H1 (cell line): ENCODE results near the gene PKNOX1. TPM values are rescaled to one million over a fixed set of nuclear protein-coding genes. Genes with fewer than 3 reads are reported as not detected.
A peak's percentile ranks its signal among the peaks of the same experiment; 100 is the strongest.

Source experiments
- CTCF ChIA-PET: fragments of 300-600 bp; sonication (Branson Sonifier 250); formaldehyde crosslinking; loops from one replicate; lab custom pipeline; 2021; ENCODE audit not compliant: partially characterized antibody; lab: Charles Lee
- POLR2A ChIA-PET: fragments of 300-600 bp; sonication (Branson Sonifier 250); formaldehyde crosslinking; loops from one replicate; lab custom pipeline; 2021; ENCODE audit warnings: inconsistent platforms; ENCODE audit not compliant: partially characterized antibody; lab: Charles Lee
- DNase-seq, 2 experiments: peaks; one replicate each; pipeline versions ENCODE4 v3.0.0 to v3.0.0-alpha.2; 2010 to 2022; ENCODE audit warnings: low spot score in 2 of 2, low read depth in 1 of 2, mixed read lengths in 1 of 2
- FAIRE-seq: peaks from 2 replicates; lab custom pipeline; 2011; peaks lifted over from hg19 to GRCh38; lab: Jason Lieb, UNC
- H2AFZ ChIP-seq: 2 replicates; pipeline ENCODE4 v1.8.1; 2012; ENCODE audit warnings: low read length, inconsistent platforms
- H2AK5ac ChIP-seq: 2 replicates; pipeline ENCODE4 v1.6.1; 2013; ENCODE audit warnings: low read depth, low read length
- H2BK120ac ChIP-seq: replicated peaks from 2 replicates; pipeline ENCODE3; 2013; ENCODE audit warnings: low read depth, low read length, inconsistent platforms
- H2BK12ac ChIP-seq: 2 replicates; pipeline ENCODE4 v1.6.1; 2013; ENCODE audit warnings: low read depth, low read length
- H2BK15ac ChIP-seq: 2 replicates; pipeline ENCODE4 v1.6.1; 2013; ENCODE audit warnings: low read length
- H2BK20ac ChIP-seq: 2 replicates; pipeline ENCODE4 v1.6.1; 2013; ENCODE audit warnings: low read length
- H2BK5ac ChIP-seq: 2 replicates; pipeline ENCODE4 v1.6.1; 2013; ENCODE audit warnings: low read depth, low read length
- H3K14ac ChIP-seq: 2 replicates; pipeline ENCODE4 v1.6.1; 2013; ENCODE audit warnings: inconsistent platforms; ENCODE audit not compliant: insufficient read length
- H3K18ac ChIP-seq: 2 replicates; pipeline ENCODE4 v1.6.1; 2013; ENCODE audit warnings: low read length; ENCODE audit errors: extremely low read depth
- H3K23ac ChIP-seq: 2 replicates; pipeline ENCODE4 v1.6.1; 2013; ENCODE audit warnings: inconsistent platforms; ENCODE audit not compliant: insufficient read length
- H3K23me2 ChIP-seq: 2 replicates; pipeline ENCODE4 v1.6.1; 2013; ENCODE audit warnings: low read depth, low read length
- H3K27ac ChIP-seq: 2 replicates; pipeline ENCODE4 v1.6.1; 2011; ENCODE audit warnings: low read depth, low read length, inconsistent platforms
- H3K27me3 ChIP-seq, 4 experiments: replicated peaks in 1 of 4; 1 replicate in 1 of 4; 2 replicates in 3 of 4; pipeline versions ENCODE4 v1.6.1 to v1.8.1; 2011 to 2013; ENCODE audit warnings: low read length in 3 of 4, mild to moderate bottlenecking in 3 of 4, inconsistent platforms in 2 of 4, mixed read lengths in 2 of 4, moderate library complexity in 1 of 4; ENCODE audit not compliant: control insufficient read depth in 3 of 4, insufficient read depth in 3 of 4; ENCODE audit errors: extremely low read depth in 1 of 4
- H3K36me3 ChIP-seq, 4 experiments: 2 replicates each; pipeline versions ENCODE4 v1.6.1 to v1.8.1; 2011 to 2013; ENCODE audit warnings: mild to moderate bottlenecking in 4 of 4, low read length in 3 of 4, moderate library complexity in 2 of 4, control low read depth in 1 of 4, inconsistent platforms in 1 of 4; ENCODE audit not compliant: insufficient read depth in 4 of 4, control insufficient read depth in 2 of 4
- H3K4ac ChIP-seq: replicated peaks from 2 replicates; pipeline ENCODE3; 2013; ENCODE audit warnings: low read length, low read depth, mixed read lengths, inconsistent platforms; ENCODE audit not compliant: insufficient read length
- H3K4me1 ChIP-seq, 4 experiments: replicated peaks in 1 of 4; 1 replicate in 1 of 4; 2 replicates in 3 of 4; pipeline versions ENCODE4 v1.6.1 to v1.8.1; 2011 to 2013; ENCODE audit warnings: low read length in 3 of 4, inconsistent platforms in 2 of 4, mixed read lengths in 1 of 4; ENCODE audit not compliant: insufficient read depth in 4 of 4, control insufficient read depth in 3 of 4
- H3K4me2 ChIP-seq, 2 experiments: 2 replicates each; pipeline versions ENCODE4 v1.6.1 to v1.8.1; 2011 to 2013; ENCODE audit warnings: low read depth in 2 of 2, low read length in 2 of 2, control low read depth in 1 of 2, inconsistent platforms in 1 of 2, mild to moderate bottlenecking in 1 of 2; ENCODE audit not compliant: insufficient read depth in 1 of 2
- H3K4me3 ChIP-seq, 4 experiments: fragments of 200-600, 300-600 bp in 1 of 4; sonication (generic), shearing (Covaris generic), sonication (Bioruptor Twin) in 1 of 4; 2 replicates each; pipeline versions ENCODE4 v1.5.1 to v1.8.1; 2011 to 2016; ENCODE audit warnings: low read length in 4 of 4, low read depth in 3 of 4, control low read depth in 2 of 4, inconsistent platforms in 2 of 4, mild to moderate bottlenecking in 2 of 4, mixed read lengths in 1 of 4, moderate library complexity in 1 of 4; ENCODE audit not compliant: insufficient read depth in 2 of 4; ENCODE audit errors: extremely low read depth in 1 of 4
- H3K56ac ChIP-seq: replicated peaks from 2 replicates; pipeline ENCODE3; 2013; ENCODE audit warnings: low read depth, mild to moderate bottlenecking, mixed read lengths, low read length, inconsistent platforms; ENCODE audit not compliant: insufficient read length
- H3K79me1 ChIP-seq: 2 replicates; pipeline ENCODE4 v1.6.1; 2013; ENCODE audit warnings: low read depth, low read length, control low read depth
- H3K79me2 ChIP-seq, 2 experiments: 2 replicates each; pipeline versions ENCODE4 v1.6.1 to v1.8.1; 2012 to 2013; ENCODE audit warnings: low read length in 2 of 2, mild to moderate bottlenecking in 2 of 2, inconsistent platforms in 1 of 2; ENCODE audit not compliant: insufficient read depth in 2 of 2, control insufficient read depth in 1 of 2
- H3K9ac ChIP-seq, 4 experiments: replicated peaks in 1 of 4; 1 replicate in 1 of 4; 2 replicates in 3 of 4; pipeline versions ENCODE4 v1.6.1 to v1.8.1; 2011 to 2013; ENCODE audit warnings: low read depth in 3 of 4, low read length in 3 of 4, control low read depth in 2 of 4, mild to moderate bottlenecking in 2 of 4, moderate library complexity in 2 of 4, inconsistent platforms in 1 of 4; ENCODE audit errors: extremely low read depth in 1 of 4
- H3K9me3 ChIP-seq, 2 experiments: 2 replicates each; pipeline versions ENCODE4 v1.6.1 to v1.8.1; 2012 to 2013; ENCODE audit warnings: mild to moderate bottlenecking in 2 of 2, moderate library complexity in 2 of 2, control low read depth in 1 of 2, inconsistent platforms in 1 of 2, low read depth in 1 of 2, low read length in 1 of 2, mixed read lengths in 1 of 2; ENCODE audit not compliant: insufficient read depth in 2 of 2
- H4K20me1 ChIP-seq, 2 experiments: replicated peaks in 1 of 2; 2 replicates each; pipeline versions ENCODE3 to v1.8.1; 2011 to 2013; ENCODE audit warnings: inconsistent platforms in 2 of 2, low read length in 2 of 2, mild to moderate bottlenecking in 1 of 2; ENCODE audit not compliant: insufficient read depth in 2 of 2, control insufficient read depth in 1 of 2
- H4K5ac ChIP-seq: 2 replicates; pipeline ENCODE4 v1.6.1; 2013; ENCODE audit warnings: low read length, low read depth, mixed read lengths, inconsistent platforms; ENCODE audit not compliant: insufficient read length
- H4K8ac ChIP-seq: 2 replicates; pipeline ENCODE4 v1.8.0; 2013; ENCODE audit warnings: mild to moderate bottlenecking, moderate library complexity, low read length, inconsistent platforms; ENCODE audit not compliant: insufficient read depth; ENCODE audit errors: extremely low read depth
- H4K91ac ChIP-seq: replicated peaks from 2 replicates; pipeline ENCODE3; 2013; ENCODE audit warnings: low read length, mixed read lengths, inconsistent platforms; ENCODE audit not compliant: insufficient read length
- HDAC6 ChIP-seq: IDR thresholded peaks from one replicate; pipeline ENCODE4 v1.7.1; 2012; ENCODE audit warnings: low read depth, mild to moderate bottlenecking, inconsistent platforms, low read length, moderate library complexity
- NRF1 ChIP-seq: IDR thresholded peaks from 2 replicates; pipeline ENCODE4 v1.6.1; 2011; ENCODE audit warnings: mild to moderate bottlenecking, low read depth, low read length, improper control_type of control experiment
- POU5F1 ChIP-seq: IDR thresholded peaks from 2 replicates; pipeline ENCODE4 v1.6.1; 2011; ENCODE audit warnings: low read depth, mild to moderate bottlenecking, low read length, moderate library complexity
- SP1 ChIP-seq: IDR thresholded peaks from 2 replicates; pipeline ENCODE4 v1.6.1; 2011; ENCODE audit warnings: low read depth, low read length
- WGBS, 2 experiments: shearing (Covaris generic) in 1 of 2; methylation state at CpG; one replicate each; pipeline versions ENCODE4 v1.1.6 to v1.1.7; 2013 to 2015; ENCODE audit warnings: low lambda C conversion rate in 2 of 2, mixed read lengths in 2 of 2, inconsistent platforms in 1 of 2, low coverage in 1 of 2, missing lambda C conversion rate in 1 of 2; ENCODE audit not compliant: insufficient replicate concordance in 2 of 2, insufficient coverage in 1 of 2, insufficient read length in 1 of 2; ENCODE audit errors: extremely low coverage in 1 of 2, missing lambda C conversion rate in 1 of 2; 5-methylcytosine and 5-hydroxymethylcytosine counted together
- polyA plus RNA-seq, 7 experiments: library from polyadenylated mRNA; depleted of rRNA in 3 of 7; stranded (reverse) in 5 of 7; unstranded in 2 of 7; fragments of >200 nt in 5 of 7; fragments of 200-250 nt in 2 of 7; gene quantifications; 1 replicate in 5 of 7; 2 replicates in 1 of 7; 4 replicates in 1 of 7; pipeline versions ENCODE4 v1.2.1 to v1.2.3, GENCODE V29; 2011 to 2013; ENCODE audit warnings: missing spikeins in 2 of 7, mixed read lengths in 2 of 7
- total RNA-seq: library from RNA; stranded (reverse); fragmentation: NEBNext Ultra II Directional; extraction: Animal tissue kit (Norgen Biotek cat#: 25700); gene quantifications from 2 replicates; pipeline ENCODE4 v1.2.1, GENCODE V29; 2021
- TF ChIP-seq, protein P1 (sequence below): IDR thresholded peaks from 2 replicates; pipeline ENCODE4 v1.6.1; 2012; ENCODE audit warnings: inconsistent platforms

Gene PKNOX1
- total and polyA plus RNA-seq, 2 of the 8 experiments (the other 6 are each of a cell fraction or from before 2014, with no cell fraction given) = 20.4 to 31.9 TPM

DNA sequence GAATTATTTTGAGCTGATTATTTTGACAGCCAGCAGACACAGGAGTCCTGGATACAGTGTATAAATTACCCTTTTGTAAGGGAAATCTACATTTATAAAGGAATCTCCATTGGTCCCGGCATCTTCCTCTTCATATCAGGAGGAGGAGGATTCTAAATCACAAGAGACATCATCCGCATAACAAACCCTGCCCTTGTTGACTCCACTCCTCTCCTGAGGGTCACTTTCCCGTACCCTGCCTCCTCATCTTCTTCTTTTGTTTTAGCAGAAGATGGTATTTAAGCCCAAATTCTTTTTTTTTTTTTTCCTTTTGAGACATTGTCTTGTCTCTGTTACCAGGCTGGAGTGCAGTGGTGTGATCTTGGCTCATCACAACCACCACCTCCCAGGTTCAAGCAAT lies 14.6 kb upstream of the PKNOX1 start:
- Histone ChIP-seq H2BK12ac (no peak overlapping the region; the same call in 1 of the 2 replicates), H3K23ac (no peak overlapping the region)
- no peak for TF ChIP-seq HDAC6
- TF ChIP-seq, protein P1, sequence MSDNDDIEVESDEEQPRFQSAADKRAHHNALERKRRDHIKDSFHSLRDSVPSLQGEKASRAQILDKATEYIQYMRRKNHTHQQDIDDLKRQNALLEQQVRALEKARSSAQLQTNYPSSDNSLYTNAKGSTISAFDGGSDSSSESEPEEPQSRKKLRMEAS = no peak
- no peak for TF ChIP-seq NRF1
- peak; percentile 57; the same call in 1 of the 2 replicates for TF ChIP-seq SP1
- TF ChIP-seq POU5F1 = peak; percentile 65; the same call in 1 of the 2 replicates

More for the DNA sequence above, 14.6 kb upstream of the PKNOX1 start:
- no peak for FAIRE-seq
- Histone ChIP-seq H3K4me1 (peaks cover 9 to 28% (median 17%) of the 10 kb centered on the region in 4 experiments), H4K8ac (no peak overlapping the region), H3K18ac (peak overlapping the region; percentile 44; the same call in 1 of the 2 replicates), H3K56ac (no peak overlapping the region), H3K9ac (no peak overlapping the region), H2BK15ac (no peak overlapping the region), H3K36me3 (no peaks in the 10 kb centered on the region), H4K91ac (no peak overlapping the region), H3K23me2 (no peaks in the 10 kb centered on the region), H3K4me3 (no peak overlapping the region), H3K9me3 (no peaks in the 10 kb centered on the region), H3K27ac (peak overlapping the region; percentile 69; the same call in 1 of the 2 replicates), H3K27me3 (no peaks in the 10 kb centered on the region), H4K20me1 (no peaks in the 10 kb centered on the region), H2AFZ (no peak overlapping the region), H3K4ac (no peak overlapping the region), H3K79me2 (no peaks in the 10 kb centered on the region), H3K4me2 (no peak overlapping the region), H3K14ac (no peak overlapping the region), H2BK20ac (no peak overlapping the region), H4K5ac (no peak overlapping the region), H3K79me1 (no peaks in the 10 kb centered on the region), H2BK120ac (no peak overlapping the region), H2BK5ac (peak overlapping the region; percentile 99; the same call in 1 of the 2 replicates), H2AK5ac (peak overlapping the region; percentile 97; the same call in 1 of the 2 replicates)
- peak in 1 of 2 experiments; percentile 66 for DNase-seq
- WGBS, 2 experiments = 12% methylated on average over 3 of the region's 3 CpGs; no CpG with 5 or more reads in 1 of the 2 experiments
- CTCF ChIA-PET = interaction anchor here (0.9 kb wide), 1 partner anchor 22 kb away, joined by 3 read pairs; no protein-coding TSS in a partner anchor
- POLR2A ChIA-PET = interaction anchor here (1.3 to 5.6 kb wide), 7 partner anchors 10 to 34 kb away, joined by 4 to 37 read pairs (median 6); partner anchors contain the start of genes ERVH48-1 and PKNOX1
